GM12878 (cell line): Measurements from ENCODE around the gene FHOD3. TPM values are rescaled to one million over a fixed set of nuclear protein-coding genes. Genes with fewer than 3 reads are reported as not detected.

ENCODE experiments used
- ATAC-seq: fragments of 200-7000 bp; cut with Tn5 transposase; 3 replicates; pipeline ENCODE4 v1.9.1; 2020; ENCODE audit warnings: mild to moderate bottlenecking, moderate library complexity
- BruUV-seq: library from RNA; stranded (reverse); fragments of 400-500 nt; replicated peaks from 2 replicates; lab custom pipeline; 2021; lab: Mats Ljungman, UMichigan
- CTCF ChIA-PET: fragments of 300-600 bp; sonication (Branson Sonifier 250); formaldehyde crosslinking; extraction: SDS; loops from one replicate; lab custom pipeline; 2021; ENCODE audit warnings: inconsistent platforms; lab: Yijun Ruan, JAX
- POLR2A ChIA-PET: fragments of 350-600 bp; formaldehyde crosslinking; extraction: SDS; loops from one replicate; lab custom pipeline; 2021; ENCODE audit warnings: inconsistent platforms; lab: Charles Lee
- RAD21 ChIA-PET: fragments of 300-600 bp; sonication (Branson Sonifier 250); formaldehyde crosslinking; loops from one replicate; lab custom pipeline; 2023; ENCODE audit warnings: antibody characterized with exemption; ENCODE audit not compliant: unreplicated experiment; lab: Charles Lee
- SMC1A ChIA-PET: fragments of 300-600 bp; sonication (Branson Sonifier 250); formaldehyde crosslinking; loops from one replicate; lab custom pipeline; 2023; ENCODE audit not compliant: unreplicated experiment, uncharacterized antibody; lab: Charles Lee
- DNase-seq: peaks from one replicate; pipeline ENCODE4 v3.0.0-alpha.2; 2011; ENCODE audit warnings: low read depth, low spot score
- FAIRE-seq: peaks from 3 replicates; lab custom pipeline; 2011; peaks lifted over from hg19 to GRCh38; lab: Jason Lieb, UNC
- H2AFZ ChIP-seq: 2 replicates; pipeline ENCODE4 v1.6.0; 2011; ENCODE audit warnings: low read depth, low read length, control low read depth; ENCODE audit not compliant: control insufficient read depth
- H3K27ac ChIP-seq: 2 replicates; pipeline ENCODE4 v1.5.1; 2011; ENCODE audit warnings: control low read depth; ENCODE audit not compliant: control insufficient read depth, insufficient read depth
- H3K27me3 ChIP-seq, 2 experiments: replicated peaks in 1 of 2; 2 replicates each; pipeline versions ENCODE4 v1.6.0 to v1.6.1; 2011; ENCODE audit warnings: low read length in 1 of 2; ENCODE audit not compliant: control insufficient read depth in 2 of 2, insufficient read depth in 2 of 2
- H3K36me3 ChIP-seq, 2 experiments: 2 replicates each; pipeline ENCODE4 v1.5.1; 2011; ENCODE audit warnings: low read length in 1 of 2; ENCODE audit not compliant: control insufficient read depth in 2 of 2, insufficient read depth in 2 of 2
- H3K4me1 ChIP-seq: 2 replicates; pipeline ENCODE4 v1.6.1; 2011; ENCODE audit warnings: mild to moderate bottlenecking, low read length, moderate library complexity, mixed read lengths; ENCODE audit not compliant: control insufficient read depth, insufficient read depth
- H3K4me2 ChIP-seq: 2 replicates; pipeline ENCODE4 v1.6.0; 2011; ENCODE audit warnings: control low read depth; ENCODE audit not compliant: control insufficient read depth, insufficient read depth
- H3K4me3 ChIP-seq: fragments of 200-600 bp; sonication (generic); 2 replicates; pipeline ENCODE4 v1.5.1; 2016
- H3K79me2 ChIP-seq: 2 replicates; pipeline ENCODE4 v1.6.0; 2011; ENCODE audit warnings: low read length; ENCODE audit not compliant: control insufficient read depth, insufficient read depth
- H3K9ac ChIP-seq: 2 replicates; pipeline ENCODE4 v1.8.0; 2011; ENCODE audit warnings: low read length, control low read depth, mixed read lengths; ENCODE audit not compliant: control insufficient read depth, insufficient read depth
- H3K9me3 ChIP-seq: replicated peaks from 3 replicates; pipeline ENCODE4 v1.5.1; 2011; ENCODE audit warnings: mild to moderate bottlenecking, low read length; ENCODE audit not compliant: control insufficient read depth, insufficient read depth
- H4K20me1 ChIP-seq: 2 replicates; pipeline ENCODE4 v1.6.0; 2011; ENCODE audit not compliant: control insufficient read depth, insufficient read depth
- BCL11A ChIP-seq: IDR thresholded peaks from 2 replicates; pipeline ENCODE4 v1.6.1; 2011; ENCODE audit warnings: low read depth, low read length
- CUX1 ChIP-seq: IDR thresholded peaks from 2 replicates; pipeline ENCODE4 v1.6.1; 2012; ENCODE audit warnings: improper control_type of control experiment, low read depth, low read length; ENCODE audit not compliant: insufficient replicate concordance
- ESRRA ChIP-seq: IDR thresholded peaks from 2 replicates; pipeline ENCODE4 v1.6.1; 2012; ENCODE audit warnings: mild to moderate bottlenecking, low read length, improper control_type of control experiment
- HDAC6 ChIP-seq: fragments of 200-600 bp; sonication (generic); IDR thresholded peaks from one replicate; pipeline ENCODE4 v1.8.0; 2017; ENCODE audit warnings: antibody characterized with exemption; ENCODE audit not compliant: unreplicated experiment
- IKZF2 ChIP-seq, 2 experiments: fragments of 450-650 bp; IDR thresholded peaks; 2 replicates each; pipeline ENCODE4 v1.6.1; 2017; ENCODE audit warnings: mild to moderate bottlenecking in 2 of 2, moderate library complexity in 2 of 2
- MEF2A ChIP-seq: IDR thresholded peaks from 2 replicates; pipeline ENCODE4 v1.6.1; 2011; ENCODE audit warnings: low read depth, mild to moderate bottlenecking, low read length, moderate library complexity; ENCODE audit not compliant: insufficient read depth
- USF2 ChIP-seq: IDR thresholded peaks from 2 replicates; pipeline ENCODE4 v1.6.1; 2011; ENCODE audit warnings: low read depth, low read length, improper control_type of control experiment, borderline replicate concordance
- ZNF384 ChIP-seq: IDR thresholded peaks from 2 replicates; pipeline ENCODE4 v1.6.1; 2012; ENCODE audit warnings: low read depth, mild to moderate bottlenecking, low read length, improper control_type of control experiment, borderline replicate concordance
- WGBS: methylation state at CpG from one replicate; pipeline ENCODE4 v1.1.6; 2016; ENCODE audit warnings: low lambda C conversion rate; ENCODE audit not compliant: insufficient replicate concordance, insufficient coverage; ENCODE audit errors: missing lambda C conversion rate; 5-methylcytosine and 5-hydroxymethylcytosine counted together
- in situ Hi-C: fragments of 300-500 bp; cut with MboI; formaldehyde crosslinking; loops from 9 replicates; pipeline ENCODE4 v1.14.3; 2018; ENCODE audit warnings: mixed read lengths
- intact Hi-C: fragments of 100-400 bp; cut with micrococcal nuclease; formaldehyde crosslinking; loops from one replicate; pipeline ENCODE4 v1.14.2; 2022; ENCODE audit not compliant: unreplicated experiment
- polyA plus RNA-seq, 11 experiments: library from polyadenylated mRNA; depleted of rRNA in 4 of 11; unstranded in 6 of 11; stranded (reverse) in 5 of 11; fragments of >200 nt; fragmentation: Nextera tagmentation in 4 of 11; fragmentation: Illumina TruSeq in 1 of 11; extraction: Ambion mirVana in 4 of 11; extraction: Trizol in 1 of 11; gene quantifications; 1 replicate in 1 of 11; 2 replicates in 10 of 11; pipeline versions ENCODE4 v1.2.1 to v1.2.3, GENCODE V29; 2011 to 2016; ENCODE audit warnings: inconsistent platforms in 2 of 11, missing spikeins in 2 of 11, low read depth in 1 of 11
- total RNA-seq, 4 experiments: library from RNA; depleted of rRNA in 3 of 4; stranded (reverse); fragments of >200 nt in 3 of 4; fragmentation: Illumina TruSeq in 1 of 4; extraction: Trizol in 1 of 4; gene quantifications; 2 replicates each; pipeline versions ENCODE4 v1.2.1 to v1.2.3, GENCODE V29; 2013 to 2021
- TF ChIP-seq, protein P1 (sequence below): fragments of 450-650 bp; IDR thresholded peaks from 2 replicates; pipeline ENCODE4 v1.6.1; 2018; ENCODE audit warnings: borderline replicate concordance, mild to moderate bottlenecking; ENCODE audit not compliant: partially characterized antibody
- TF ChIP-seq, protein P2 (sequence below): fragments of 450-650 bp; IDR thresholded peaks from 2 replicates; pipeline ENCODE4 v1.6.1; 2017; ENCODE audit warnings: antibody characterized with exemption, mild to moderate bottlenecking, moderate library complexity

The FHOD3 gene
- total and polyA plus RNA-seq, 10 of the 15 experiments (the other 5 are each of a cell fraction or from before 2014, with no cell fraction given) = 0.77 to 26.7 (median 10.4) TPM

DNA sequence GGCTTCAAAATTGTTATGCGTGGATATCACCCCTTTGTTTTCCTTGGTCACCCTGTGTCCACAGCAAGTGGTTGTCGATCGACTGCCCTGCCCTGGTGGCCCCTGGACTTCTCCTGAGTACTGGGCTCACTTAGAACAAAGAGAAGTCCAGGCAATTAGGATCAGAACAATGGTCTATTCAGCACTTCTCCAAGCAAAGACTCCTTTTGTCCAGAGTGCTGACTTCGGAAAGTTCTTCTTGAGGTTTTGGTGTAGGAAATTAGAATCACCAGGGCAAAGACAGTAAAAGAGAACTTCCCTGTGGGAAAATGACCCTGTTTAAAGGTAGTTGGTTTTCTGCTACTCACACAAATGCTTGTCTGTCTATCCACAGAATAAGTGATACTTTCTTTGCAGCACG is 173.9 kb downstream of the FHOD3 start:
- H3K79me2 ChIP-seq = no peaks in the 10 kb centered on the region
- FAIRE-seq (no peak), DNase-seq (no peak), ATAC-seq (no peak)
- H3K9me3 ChIP-seq = no peaks in the 10 kb centered on the region
- intact Hi-C loops (loop anchor here (5.0 kb wide), 1 partner anchor 96 kb away; no protein-coding TSS in a partner anchor), in situ Hi-C loops (no loop called here)
- RAD21 ChIA-PET = interaction anchor here (1.3 kb wide), 1 partner anchor 25 kb away, joined by 5 read pairs; no protein-coding TSS in a partner anchor
- H3K4me2 ChIP-seq = no peak overlapping the region
- H3K27me3 ChIP-seq = no peaks in the 10 kb centered on the region
- CTCF ChIA-PET = interaction anchor here (1.3 to 1.4 kb wide), 2 partner anchors 18 to 50 kb away, joined by 3 to 5 read pairs; no protein-coding TSS in a partner anchor
- H3K36me3 ChIP-seq = no peaks in the 10 kb centered on the region
- no TSS peak for BruUV-seq
- H2AFZ ChIP-seq = no peak overlapping the region
- WGBS = 44% methylated on average over 5 of the region's 5 CpGs
- H3K4me3 ChIP-seq = no peak overlapping the region
- POLR2A ChIA-PET = interaction anchor here (1.1 to 1.8 kb wide), 2 partner anchors 13 to 25 kb away, joined by 3 to 5 read pairs; no protein-coding TSS in a partner anchor
- no peaks in the 10 kb centered on the region for H4K20me1 ChIP-seq
- H3K9ac ChIP-seq = no peak overlapping the region
- peaks cover 9% of the 10 kb centered on the region for H3K4me1 ChIP-seq
- SMC1A ChIA-PET = interaction anchor here (0.6 to 2.6 kb wide), 5 partner anchors 9 to 51 kb away, joined by 3 to 14 read pairs (median 7); no protein-coding TSS in a partner anchor
- no peak overlapping the region for H3K27ac ChIP-seq
- no peak for TF ChIP-seq ZNF384
- TF ChIP-seq, protein P1, sequence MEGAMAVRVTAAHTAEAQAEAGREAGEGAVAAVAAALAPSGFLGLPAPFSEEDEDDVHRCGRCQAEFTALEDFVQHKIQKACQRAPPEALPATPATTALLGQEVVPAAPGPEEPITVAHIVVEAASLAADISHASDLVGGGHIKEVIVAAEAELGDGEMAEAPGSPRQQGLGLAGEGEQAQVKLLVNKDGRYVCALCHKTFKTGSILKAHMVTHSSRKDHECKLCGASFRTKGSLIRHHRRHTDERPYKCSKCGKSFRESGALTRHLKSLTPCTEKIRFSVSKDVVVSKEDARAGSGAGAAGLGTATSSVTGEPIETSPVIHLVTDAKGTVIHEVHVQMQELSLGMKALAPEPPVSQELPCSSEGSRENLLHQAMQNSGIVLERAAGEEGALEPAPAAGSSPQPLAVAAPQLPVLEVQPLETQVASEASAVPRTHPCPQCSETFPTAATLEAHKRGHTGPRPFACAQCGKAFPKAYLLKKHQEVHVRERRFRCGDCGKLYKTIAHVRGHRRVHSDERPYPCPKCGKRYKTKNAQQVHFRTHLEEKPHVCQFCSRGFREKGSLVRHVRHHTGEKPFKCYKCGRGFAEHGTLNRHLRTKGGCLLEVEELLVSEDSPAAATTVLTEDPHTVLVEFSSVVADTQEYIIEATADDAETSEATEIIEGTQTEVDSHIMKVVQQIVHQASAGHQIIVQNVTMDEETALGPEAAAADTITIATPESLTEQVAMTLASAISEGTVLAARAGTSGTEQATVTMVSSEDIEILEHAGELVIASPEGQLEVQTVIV = no peak
- TF ChIP-seq HDAC6 = no peak
- TF ChIP-seq, protein P2, sequence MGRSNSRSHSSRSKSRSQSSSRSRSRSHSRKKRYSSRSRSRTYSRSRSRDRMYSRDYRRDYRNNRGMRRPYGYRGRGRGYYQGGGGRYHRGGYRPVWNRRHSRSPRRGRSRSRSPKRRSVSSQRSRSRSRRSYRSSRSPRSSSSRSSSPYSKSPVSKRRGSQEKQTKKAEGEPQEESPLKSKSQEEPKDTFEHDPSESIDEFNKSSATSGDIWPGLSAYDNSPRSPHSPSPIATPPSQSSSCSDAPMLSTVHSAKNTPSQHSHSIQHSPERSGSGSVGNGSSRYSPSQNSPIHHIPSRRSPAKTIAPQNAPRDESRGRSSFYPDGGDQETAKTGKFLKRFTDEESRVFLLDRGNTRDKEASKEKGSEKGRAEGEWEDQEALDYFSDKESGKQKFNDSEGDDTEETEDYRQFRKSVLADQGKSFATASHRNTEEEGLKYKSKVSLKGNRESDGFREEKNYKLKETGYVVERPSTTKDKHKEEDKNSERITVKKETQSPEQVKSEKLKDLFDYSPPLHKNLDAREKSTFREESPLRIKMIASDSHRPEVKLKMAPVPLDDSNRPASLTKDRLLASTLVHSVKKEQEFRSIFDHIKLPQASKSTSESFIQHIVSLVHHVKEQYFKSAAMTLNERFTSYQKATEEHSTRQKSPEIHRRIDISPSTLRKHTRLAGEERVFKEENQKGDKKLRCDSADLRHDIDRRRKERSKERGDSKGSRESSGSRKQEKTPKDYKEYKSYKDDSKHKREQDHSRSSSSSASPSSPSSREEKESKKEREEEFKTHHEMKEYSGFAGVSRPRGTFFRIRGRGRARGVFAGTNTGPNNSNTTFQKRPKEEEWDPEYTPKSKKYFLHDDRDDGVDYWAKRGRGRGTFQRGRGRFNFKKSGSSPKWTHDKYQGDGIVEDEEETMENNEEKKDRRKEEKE = no peak
- TF ChIP-seq CUX1 = no peak
- no peak for TF ChIP-seq BCL11A
- TF ChIP-seq ESRRA = no peak
- TF ChIP-seq IKZF2 (IDR thresholded peaks at IDR 0.05) = no peak
- TF ChIP-seq USF2 = no peak
- TF ChIP-seq MEF2A = no peak
